H4 (cell line): ENCODE data around the gene TBKBP1. TPM values are rescaled to one million over a fixed set of nuclear protein-coding genes. Genes with fewer than 3 reads are reported as not detected.
"Not testable (repeated sequence)": the region's sequence is repeated elsewhere in the genome, so short reads cannot be mapped to it uniquely, and the experiment has no call there.

Experiments
- DNase-seq: peaks from one replicate; pipeline ENCODE4 v3.0.0-alpha.2; 2015; ENCODE audit warnings: low spot score
- total RNA-seq: library from RNA; depleted of rRNA; stranded (reverse); fragments of >200 nt; shearing (Covaris generic); gene quantifications from 2 replicates; pipeline ENCODE4 v1.2.3, GENCODE V29; 2014

TBKBP1 gene
- total RNA-seq, 1 experiment from 2014 or later: 7.8 TPM

DNA sequence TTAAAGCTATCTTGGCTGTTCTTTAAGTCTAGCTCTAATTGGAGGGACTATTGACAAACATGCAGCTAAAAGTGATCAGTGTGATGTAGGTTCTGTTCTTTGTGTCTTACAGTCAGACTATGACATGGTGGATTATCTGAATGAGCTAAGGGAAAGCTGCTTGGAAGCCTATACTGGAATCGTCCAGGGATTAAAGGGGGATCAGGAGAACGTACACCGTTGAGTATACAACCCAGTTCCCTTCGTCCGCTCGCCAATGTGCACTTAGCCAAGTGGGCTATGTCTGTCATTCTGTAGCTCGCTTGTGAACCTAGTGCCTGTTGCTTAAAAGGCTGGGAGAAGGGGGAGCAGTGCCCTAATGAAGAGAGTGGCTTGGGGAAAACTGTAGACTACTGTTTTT, 15.8 kb upstream of the TBKBP1 start:
- no peak for DNase-seq

- DNase-seq: no peak
These were observed 11.8 kb upstream of the TBKBP1 start for GRCh38 chr17:47682138-47682537.

DNA sequence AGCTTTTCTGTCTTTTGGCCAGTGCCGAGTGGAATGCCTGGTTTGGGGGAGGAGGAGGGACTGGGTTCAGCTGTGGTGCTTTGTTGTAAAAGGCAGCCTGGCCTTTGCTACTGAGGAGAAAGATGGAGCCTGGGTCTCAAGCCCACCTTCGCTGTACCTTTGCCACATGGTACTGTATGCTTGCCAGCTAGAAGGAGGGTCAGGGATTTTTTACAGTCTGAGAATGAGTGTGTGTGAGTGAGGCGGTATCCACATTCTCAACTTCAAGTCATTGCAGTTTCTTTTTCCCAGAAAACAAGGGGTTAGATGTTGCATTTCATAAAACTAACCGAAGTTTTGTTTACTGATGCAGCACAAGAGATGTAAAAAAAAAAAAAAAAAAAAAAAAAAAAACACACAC, 11.2 kb upstream of the TBKBP1 start:
- not testable (repeated sequence) for DNase-seq

DNA sequence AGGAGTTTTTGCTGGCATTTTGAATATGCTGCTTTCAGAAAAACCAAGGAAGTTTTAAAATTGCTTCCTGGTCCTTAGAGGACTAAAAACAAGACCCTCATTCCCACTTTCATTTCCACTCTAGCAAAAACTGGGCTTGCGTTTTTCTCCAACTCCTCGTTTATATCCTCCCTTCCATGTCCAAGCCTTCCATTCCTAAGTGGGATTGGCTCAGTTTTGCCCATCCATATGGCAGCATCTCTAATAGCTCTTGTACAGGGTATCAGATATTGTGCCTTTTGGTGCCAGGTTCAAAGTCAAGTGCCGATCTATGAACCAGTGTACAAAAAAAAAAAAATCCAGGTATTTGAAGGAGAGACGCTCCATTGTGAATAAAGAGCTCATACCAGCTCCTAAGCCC, 9.9 kb upstream of the TBKBP1 start:
- DNase-seq: no peak

GRCh38 chr17:47684535-47685193, 9.3 kb upstream of the TBKBP1 start:
- DNase-seq: no peak

- no peak for DNase-seq
These were observed 8.2 kb upstream of the TBKBP1 start for GRCh38 chr17:47685556-47686275.

DNA sequence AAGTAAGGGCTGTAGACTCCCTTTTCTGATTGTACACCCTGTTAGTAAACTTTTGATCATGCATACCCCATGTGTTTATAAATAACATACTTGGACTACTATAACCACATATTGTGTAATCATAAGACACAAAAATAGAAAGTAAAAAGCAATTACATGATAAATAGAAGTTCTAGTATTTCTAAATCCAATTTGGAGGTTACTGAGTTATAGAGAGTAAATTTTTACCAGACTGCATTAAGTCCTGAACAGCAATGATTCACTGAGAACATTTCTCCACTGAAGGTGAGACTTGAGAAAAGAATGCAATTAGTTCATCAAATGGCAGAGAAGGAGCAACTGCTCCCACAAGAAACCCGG, 7.7 kb upstream of the TBKBP1 start:
- DNase-seq: no peak

DNA sequence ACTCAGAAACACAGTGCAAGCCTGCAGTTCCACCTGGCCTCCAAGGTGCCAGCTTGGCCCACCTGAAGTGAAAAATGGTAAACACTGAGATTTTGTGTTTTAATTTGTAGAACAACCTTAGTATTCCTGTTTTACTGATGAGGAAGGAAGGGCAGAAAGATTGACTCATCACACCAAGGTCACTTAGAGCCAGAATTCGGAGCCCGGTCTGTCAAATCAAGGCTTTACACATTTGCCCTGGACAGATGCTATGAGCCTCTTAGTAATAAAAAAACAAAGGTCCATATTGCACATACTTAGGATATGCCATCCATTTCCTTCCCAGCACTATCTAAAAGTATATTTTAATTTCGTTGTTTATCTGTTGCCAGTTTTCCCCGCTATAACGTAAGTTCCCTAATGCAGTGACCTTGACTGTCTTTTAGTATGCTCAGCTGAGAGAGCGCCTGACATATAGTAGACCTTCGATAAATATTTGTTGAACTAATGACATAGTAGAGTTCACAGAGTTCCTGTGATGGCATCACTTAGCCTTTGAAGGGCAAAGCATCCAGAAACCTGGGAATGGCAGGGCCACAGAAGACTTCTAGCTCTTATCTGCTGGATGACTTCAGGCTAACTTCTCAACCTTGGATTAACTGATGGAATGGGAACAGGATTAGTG, 7.2 kb upstream of the TBKBP1 start:
- DNase-seq: no peak

GRCh38 chr17:47687328-47687690, 6.7 kb upstream of the TBKBP1 start:
- no peak for DNase-seq

- no peak for DNase-seq
These were observed 6.2 kb upstream of the TBKBP1 start for GRCh38 chr17:47687748-47688147.

GRCh38 chr17:47690121-47690520, 3.8 kb upstream of the TBKBP1 start:
- DNase-seq: no peak

GRCh38 chr17:47692137-47692894, 1.6 kb upstream of the TBKBP1 start:
- no peak for DNase-seq

DNA sequence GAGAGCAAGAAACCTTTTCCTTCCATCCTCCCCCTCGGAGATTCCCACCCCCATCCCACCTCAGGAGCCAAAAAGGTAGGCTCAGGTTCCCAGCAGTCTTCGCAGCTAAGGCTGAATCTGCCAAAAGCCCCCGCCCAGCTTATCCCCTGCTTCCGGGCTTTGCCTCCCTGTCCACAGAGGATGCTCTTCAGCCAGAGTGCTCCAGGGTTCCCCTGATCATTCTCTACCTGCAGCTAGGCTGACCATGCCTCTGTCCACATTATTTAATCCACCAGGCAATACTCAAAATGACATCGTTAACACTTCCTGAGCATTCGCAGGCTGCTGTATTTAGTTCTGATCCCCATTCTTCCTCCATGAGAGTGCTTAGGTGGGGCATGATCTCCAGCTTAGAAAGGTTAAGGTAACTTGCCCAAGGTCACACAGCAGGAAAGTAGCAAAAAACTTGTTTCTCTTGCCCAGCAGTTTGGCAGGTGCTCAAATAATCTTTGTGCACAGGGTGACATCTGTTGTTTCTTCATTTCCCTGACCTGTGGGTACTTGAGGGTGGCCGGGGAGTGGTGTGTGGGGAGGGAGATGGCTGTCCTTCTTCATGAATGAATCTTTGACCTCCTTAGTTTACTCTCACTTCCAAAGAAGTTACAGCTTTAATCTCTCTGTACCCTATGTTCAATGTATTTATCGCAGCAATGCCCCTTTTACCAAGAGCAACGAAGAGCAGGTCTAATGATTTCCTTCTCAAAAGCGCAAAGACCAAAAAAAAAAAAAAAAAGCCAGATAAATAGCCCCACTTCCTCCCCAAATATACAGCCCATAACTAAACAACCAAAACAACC, 848 bp upstream of the TBKBP1 start:
- DNase-seq: no peak

- DNase-seq: no peak
These were observed 844 bp downstream of the TBKBP1 start for GRCh38 chr17:47694581-47695428.

DNA sequence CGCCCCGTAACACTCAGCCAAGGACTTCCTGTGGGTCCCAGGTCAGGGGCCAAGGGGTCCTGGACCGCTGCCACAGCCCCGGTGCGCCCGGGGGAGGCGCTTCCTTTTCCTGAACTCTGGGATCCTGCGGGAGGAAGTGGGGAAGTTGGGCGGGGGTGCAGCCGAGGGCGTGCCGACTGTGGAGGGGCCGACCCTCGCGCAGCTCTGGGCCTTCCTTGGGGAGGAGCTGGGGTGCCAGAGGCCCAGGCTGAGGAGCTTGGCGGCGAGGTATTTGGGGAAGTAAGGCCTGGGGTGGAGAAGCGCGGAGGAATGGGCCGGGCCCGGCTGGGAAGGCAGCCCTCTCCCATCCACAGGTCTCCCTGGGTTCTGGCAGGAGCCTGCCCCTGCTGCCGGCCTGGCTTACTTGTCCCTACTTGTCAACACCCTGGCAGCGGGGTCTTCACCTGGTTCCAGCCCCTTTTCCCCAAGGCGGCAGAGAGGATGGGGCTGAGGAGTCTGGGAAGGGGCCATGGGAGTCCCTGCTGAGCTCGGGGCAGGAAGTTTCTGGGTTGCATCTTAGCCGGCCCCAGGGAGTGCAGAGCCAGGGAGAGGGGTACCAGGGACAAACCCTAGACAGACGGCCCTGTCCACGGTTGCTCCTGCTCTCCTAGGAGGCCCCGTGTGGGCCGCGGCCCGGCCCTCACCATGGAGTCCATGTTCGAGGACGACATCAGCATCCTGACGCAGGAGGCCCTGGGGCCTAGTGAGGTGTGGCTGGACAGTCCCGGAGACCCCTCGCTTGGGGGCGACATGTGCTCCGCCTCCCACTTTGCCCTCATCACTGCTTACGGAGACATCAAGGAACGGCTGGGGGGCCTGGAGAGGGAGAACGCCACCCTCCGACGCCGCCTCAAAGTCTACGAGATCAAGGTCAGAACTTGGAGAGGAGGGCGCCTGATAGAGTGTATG, 1.7 kb downstream of the TBKBP1 start:
- DNase-seq: no peak

- no peak for DNase-seq
These were observed 3.0 kb downstream of the TBKBP1 start for GRCh38 chr17:47696717-47697642.

- DNase-seq: no peak
These were observed 4.1 kb downstream of the TBKBP1 start for GRCh38 chr17:47697906-47698711.
